GM19324 (cell line): Measurements from ENCODE around the gene IQGAP1.
"Not testable (repeated sequence)": the region's sequence is repeated elsewhere in the genome, so short reads cannot be mapped to it uniquely, and the experiment has no call there.

Experiments
- ATAC-seq: cut with Tn5 transposase; IDR thresholded peaks from one replicate; pipeline ENCODE4 v1.9.1; 2021; ENCODE audit warnings: mild to moderate bottlenecking, moderate library complexity; ENCODE audit not compliant: unreplicated experiment, low FRiP score

Gene IQGAP1

GRCh38 chr15:90407336-90407735, 19.3 kb downstream of the IQGAP1 start:
- ATAC-seq, result no peak

- no peak for ATAC-seq
Observed at GRCh38 chr15:90407871-90408317, 19.9 kb downstream of the IQGAP1 start.

GRCh38 chr15:90408657-90409056, 20.6 kb downstream of the IQGAP1 start:
- no peak for ATAC-seq

GRCh38 chr15:90409587-90409986, 21.5 kb downstream of the IQGAP1 start:
- ATAC-seq, result not testable (repeated sequence)

GRCh38 chr15:90410316-90410715, 22.3 kb downstream of the IQGAP1 start:
- not testable (repeated sequence) for ATAC-seq

- no peak for ATAC-seq
Observed at GRCh38 chr15:90411176-90411575, 23.1 kb downstream of the IQGAP1 start.

GRCh38 chr15:90412356-90413194, 24.5 kb downstream of the IQGAP1 start:
- peak; percentile 60 for ATAC-seq

GRCh38 chr15:90413411-90414379, 25.7 kb downstream of the IQGAP1 start:
- no peak for ATAC-seq

- ATAC-seq, result no peak
Observed at GRCh38 chr15:90414408-90415028, 26.5 kb downstream of the IQGAP1 start.

GRCh38 chr15:90416052-90416451, 28.0 kb downstream of the IQGAP1 start:
- not testable (repeated sequence) for ATAC-seq

GRCh38 chr15:90418627-90419026, 30.6 kb downstream of the IQGAP1 start:
- no peak for ATAC-seq

- no peak for ATAC-seq
Observed at GRCh38 chr15:90419206-90419605, 31.2 kb downstream of the IQGAP1 start.

- no peak for ATAC-seq
Observed at GRCh38 chr15:90419738-90420406, 31.8 kb downstream of the IQGAP1 start.

- no peak for ATAC-seq
Observed at GRCh38 chr15:90420451-90420850, 32.4 kb downstream of the IQGAP1 start.

- no peak for ATAC-seq
Observed at GRCh38 chr15:90421527-90421926, 33.5 kb downstream of the IQGAP1 start.

GRCh38 chr15:90422043-90422442, 34.0 kb downstream of the IQGAP1 start:
- no peak for ATAC-seq

GRCh38 chr15:90422936-90423335, 34.9 kb downstream of the IQGAP1 start:
- no peak for ATAC-seq

GRCh38 chr15:90423801-90424319, 35.8 kb downstream of the IQGAP1 start:
- no peak for ATAC-seq

GRCh38 chr15:90425726-90426346, 37.8 kb downstream of the IQGAP1 start:
- no peak for ATAC-seq
